WTC11 (cell line): ENCODE measurements around the gene KLHL8. TPM values are rescaled to one million over a fixed set of nuclear protein-coding genes. Genes with fewer than 3 reads are reported as not detected.
A peak's percentile ranks its signal among the peaks of the same experiment; 100 is the strongest.

Experiments used
- ATAC-seq: fragments of 200-7000 bp; cut with Tn5 transposase; 2 replicates; pipeline ENCODE4 v1.10.0; 2021; ENCODE audit warnings: mild to moderate bottlenecking, moderate library complexity
- CTCF ChIA-PET: fragments of 300-600 bp; sonication (Branson Sonifier 250); formaldehyde crosslinking; loops from one replicate; lab custom pipeline; 2021; ENCODE audit warnings: antibody characterized with exemption; lab: Charles Lee
- POLR2A ChIA-PET: fragments of 350-600 bp; sonication (Branson Sonifier 250); formaldehyde crosslinking; loops from one replicate; lab custom pipeline; 2021; ENCODE audit warnings: antibody characterized with exemption; lab: Charles Lee
- DNase-seq: peaks from one replicate; pipeline ENCODE4 v3.0.0; 2021; ENCODE audit warnings: low spot score
- H3K27ac Mint-ChIP-seq: 2 replicates; pipeline ENCODE4 v1.8.0; 2021; ENCODE audit warnings: mixed read lengths
- H3K27me3 Mint-ChIP-seq: 2 replicates; pipeline ENCODE4 v1.8.0; 2021; ENCODE audit warnings: low read depth, mild to moderate bottlenecking, moderate library complexity, mixed read lengths
- H3K36me3 Mint-ChIP-seq: 2 replicates; pipeline ENCODE4 v1.8.0; 2021; ENCODE audit warnings: mixed read lengths
- H3K4me1 Mint-ChIP-seq: 2 replicates; pipeline ENCODE4 v1.8.0; 2022; ENCODE audit warnings: mixed read lengths
- H3K4me3 Mint-ChIP-seq: 2 replicates; pipeline ENCODE4 v1.8.0; 2021; ENCODE audit warnings: mild to moderate bottlenecking, moderate library complexity, mixed read lengths
- H3K9me3 Mint-ChIP-seq: 2 replicates; pipeline ENCODE4 v1.8.0; 2021; ENCODE audit warnings: mixed read lengths
- CREM ChIP-seq: sonication (generic); formaldehyde crosslinking; IDR thresholded peaks from 2 replicates; pipeline ENCODE4 v1.8.1; 2022; ENCODE audit warnings: mild to moderate bottlenecking, missing genetic modification reagents, moderate library complexity
- ELF4 ChIP-seq: sonication (generic); formaldehyde crosslinking; IDR thresholded peaks from 2 replicates; pipeline ENCODE4 v1.8.1; 2022; ENCODE audit warnings: low read depth, mild to moderate bottlenecking, moderate library complexity, missing genetic modification reagents
- FOXJ3 ChIP-seq: sonication (generic); formaldehyde crosslinking; IDR thresholded peaks from 2 replicates; pipeline ENCODE4 v1.9.0; 2021; ENCODE audit warnings: missing genetic modification reagents, mild to moderate bottlenecking, borderline replicate concordance
- JAZF1 ChIP-seq: fragments of 250-450 bp; sonication (Bioruptor Pico); IDR thresholded peaks from 2 replicates; pipeline ENCODE4 v1.9.0; 2021; ENCODE audit warnings: moderate library complexity, mild to moderate bottlenecking, inconsistent platforms
- KAT7 ChIP-seq: sonication (generic); formaldehyde crosslinking; IDR thresholded peaks from 2 replicates; pipeline ENCODE4 v1.8.1; 2023; ENCODE audit warnings: missing genetic modification reagents, mild to moderate bottlenecking, borderline replicate concordance
- MXD4 ChIP-seq: fragments of 250-450 bp; sonication (Bioruptor Pico); IDR thresholded peaks from 2 replicates; pipeline ENCODE4 v1.8.0; 2021; ENCODE audit warnings: mild to moderate bottlenecking, moderate library complexity, borderline replicate concordance
- MYBL2 ChIP-seq: sonication (generic); formaldehyde crosslinking; IDR thresholded peaks from 2 replicates; pipeline ENCODE4 v1.8.1; 2023; ENCODE audit warnings: mild to moderate bottlenecking, moderate library complexity, missing genetic modification reagents
- NFATC4 ChIP-seq: fragments of 250-450 bp; sonication (Bioruptor Pico); IDR thresholded peaks from 2 replicates; pipeline ENCODE4 v1.9.0; 2021; ENCODE audit warnings: mild to moderate bottlenecking
- RELA ChIP-seq: sonication (generic); formaldehyde crosslinking; IDR thresholded peaks from 2 replicates; pipeline ENCODE4 v1.8.1; 2022; ENCODE audit warnings: missing genetic modification reagents, mild to moderate bottlenecking, borderline replicate concordance
- TCF7 ChIP-seq: sonication (generic); formaldehyde crosslinking; IDR thresholded peaks from 2 replicates; pipeline ENCODE4 v1.8.0; 2022; ENCODE audit warnings: mild to moderate bottlenecking, low read depth, missing genetic modification reagents, moderate library complexity
- TEAD1 ChIP-seq: sonication (generic); formaldehyde crosslinking; IDR thresholded peaks from 2 replicates; pipeline ENCODE4 v1.8.0; 2022; ENCODE audit warnings: mild to moderate bottlenecking, missing genetic modification reagents
- ZNF121 ChIP-seq: sonication (generic); formaldehyde crosslinking; IDR thresholded peaks from 2 replicates; pipeline ENCODE4 v1.8.0; 2023; ENCODE audit warnings: missing genetic modification reagents
- ZNF138 ChIP-seq: sonication (generic); formaldehyde crosslinking; conservative IDR thresholded peaks from 2 replicates; pipeline ENCODE4 v1.8.1; 2022; ENCODE audit warnings: mild to moderate bottlenecking, moderate library complexity, missing genetic modification reagents
- ZNF396 ChIP-seq: fragments of 250-450 bp; sonication (Bioruptor Pico); IDR thresholded peaks from 2 replicates; pipeline ENCODE4 v1.8.0; 2021; ENCODE audit warnings: mild to moderate bottlenecking, moderate library complexity, borderline replicate concordance
- total RNA-seq: library from RNA; stranded (reverse); gene quantifications from 3 replicates; pipeline ENCODE4 v1.2.3, GENCODE V29; 2021
- TF ChIP-seq, protein P1 (sequence below): fragments of 250-450 bp; sonication (Bioruptor Pico); IDR thresholded peaks from 2 replicates; pipeline ENCODE4 v1.9.0; 2021; ENCODE audit warnings: mild to moderate bottlenecking
- TF ChIP-seq, protein P2 (sequence below): fragments of 250-450 bp; sonication (Bioruptor Pico); IDR thresholded peaks from 2 replicates; pipeline ENCODE4 v1.9.0; 2021; ENCODE audit warnings: mild to moderate bottlenecking, borderline replicate concordance
- TF ChIP-seq, protein P3 (sequence below): sonication (generic); formaldehyde crosslinking; conservative IDR thresholded peaks from 2 replicates; pipeline ENCODE4 v1.8.1; 2023; ENCODE audit warnings: mild to moderate bottlenecking, low read depth, missing genetic modification reagents, moderate library complexity
- TF ChIP-seq, protein P4 (sequence below): sonication (generic); formaldehyde crosslinking; IDR thresholded peaks from 2 replicates; pipeline ENCODE4 v1.8.1; 2022; ENCODE audit warnings: mild to moderate bottlenecking, missing genetic modification reagents, moderate library complexity, borderline replicate concordance
- TF ChIP-seq, protein P5 (sequence below): fragments of 250-450 bp; sonication (Bioruptor Pico); IDR thresholded peaks from 2 replicates; pipeline ENCODE4 v1.9.0; 2021; ENCODE audit warnings: moderate library complexity, mild to moderate bottlenecking, inconsistent platforms, borderline replicate concordance
- TF ChIP-seq, protein P6 (sequence below): fragments of 200-600 bp; IDR thresholded peaks from 2 replicates; pipeline ENCODE4 v1.8.0; 2022; ENCODE audit warnings: antibody characterized with exemption

KLHL8 gene
- total RNA-seq, 1 experiment from 2014 or later: 7.3 TPM

DNA sequence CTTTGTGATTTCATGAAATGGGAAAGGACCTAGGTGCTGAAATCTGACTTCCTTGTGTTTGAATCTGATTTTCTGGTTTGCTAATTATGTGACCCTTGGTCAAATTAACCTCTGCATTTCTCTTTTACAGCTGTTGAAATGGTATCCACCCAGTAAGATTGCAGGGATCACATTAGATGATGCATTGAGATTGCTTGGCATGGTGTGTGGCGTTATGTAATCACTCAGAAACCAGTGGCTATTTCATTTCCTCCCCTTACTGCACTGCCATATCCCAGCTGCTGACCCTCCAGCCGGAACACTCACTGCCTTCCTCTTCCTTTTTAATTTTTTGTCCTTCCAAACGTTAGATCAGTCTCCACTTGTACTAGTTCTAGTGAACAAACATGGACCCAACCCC is 79.0 kb downstream of the KLHL8 start:
- Mint-ChIP-seq H3K4me3 (no peak overlapping the region), H3K27ac (peak overlapping the region; percentile 5; the same call in 1 of the 2 replicates), H3K27me3 (no peaks in the 10 kb centered on the region), H3K36me3 (peaks cover 45% of the 10 kb centered on the region), H3K9me3 (no peaks in the 10 kb centered on the region), H3K4me1 (peaks cover 2% of the 10 kb centered on the region)
- ATAC-seq: no peak
- ChIA-PET POLR2A (no interaction called here), CTCF (no interaction called here)
- TF ChIP-seq ZNF396 (no peak), RELA (no peak), TCF7 (no peak), KAT7 (CRISPR knock-in tag) (no peak), JAZF1 (no peak)
- DNase-seq: no peak

DNA sequence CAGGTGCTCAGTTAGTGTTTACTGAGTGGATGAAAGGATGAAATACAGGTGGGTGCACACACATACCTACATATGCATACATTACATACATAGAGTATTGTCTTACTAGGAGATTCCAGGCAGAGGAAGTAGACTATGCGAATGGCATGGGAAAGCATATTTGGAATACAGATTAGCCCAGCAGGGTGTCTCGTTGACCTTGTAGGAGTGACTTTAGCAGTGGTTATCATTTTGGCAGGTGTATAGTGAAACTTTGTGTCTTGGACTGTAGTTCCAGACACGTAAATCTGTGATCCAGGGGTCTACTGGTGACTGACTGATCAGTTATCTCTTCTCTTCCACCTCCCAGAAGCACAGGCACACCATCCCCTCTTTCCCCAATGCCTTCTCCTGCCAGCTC is 86.3 kb downstream of the KLHL8 start:
- CTCF ChIA-PET: interaction anchor here (1.5 kb wide), 1 partner anchor 212 kb away, joined by 5 read pairs; no protein-coding TSS in a partner anchor
- H3K4me1 Mint-ChIP-seq: no peaks in the 10 kb centered on the region
- TF ChIP-seq CREM: no peak
- no peak for TF ChIP-seq MXD4
- no peak for TF ChIP-seq ZNF138
- TF ChIP-seq FOXJ3: no peak
- TF ChIP-seq, protein P1, sequence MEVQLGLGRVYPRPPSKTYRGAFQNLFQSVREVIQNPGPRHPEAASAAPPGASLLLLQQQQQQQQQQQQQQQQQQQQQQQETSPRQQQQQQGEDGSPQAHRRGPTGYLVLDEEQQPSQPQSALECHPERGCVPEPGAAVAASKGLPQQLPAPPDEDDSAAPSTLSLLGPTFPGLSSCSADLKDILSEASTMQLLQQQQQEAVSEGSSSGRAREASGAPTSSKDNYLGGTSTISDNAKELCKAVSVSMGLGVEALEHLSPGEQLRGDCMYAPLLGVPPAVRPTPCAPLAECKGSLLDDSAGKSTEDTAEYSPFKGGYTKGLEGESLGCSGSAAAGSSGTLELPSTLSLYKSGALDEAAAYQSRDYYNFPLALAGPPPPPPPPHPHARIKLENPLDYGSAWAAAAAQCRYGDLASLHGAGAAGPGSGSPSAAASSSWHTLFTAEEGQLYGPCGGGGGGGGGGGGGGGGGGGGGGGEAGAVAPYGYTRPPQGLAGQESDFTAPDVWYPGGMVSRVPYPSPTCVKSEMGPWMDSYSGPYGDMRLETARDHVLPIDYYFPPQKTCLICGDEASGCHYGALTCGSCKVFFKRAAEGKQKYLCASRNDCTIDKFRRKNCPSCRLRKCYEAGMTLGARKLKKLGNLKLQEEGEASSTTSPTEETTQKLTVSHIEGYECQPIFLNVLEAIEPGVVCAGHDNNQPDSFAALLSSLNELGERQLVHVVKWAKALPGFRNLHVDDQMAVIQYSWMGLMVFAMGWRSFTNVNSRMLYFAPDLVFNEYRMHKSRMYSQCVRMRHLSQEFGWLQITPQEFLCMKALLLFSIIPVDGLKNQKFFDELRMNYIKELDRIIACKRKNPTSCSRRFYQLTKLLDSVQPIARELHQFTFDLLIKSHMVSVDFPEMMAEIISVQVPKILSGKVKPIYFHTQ (CRISPR knock-in tag): no peak
- TF ChIP-seq, protein P2, sequence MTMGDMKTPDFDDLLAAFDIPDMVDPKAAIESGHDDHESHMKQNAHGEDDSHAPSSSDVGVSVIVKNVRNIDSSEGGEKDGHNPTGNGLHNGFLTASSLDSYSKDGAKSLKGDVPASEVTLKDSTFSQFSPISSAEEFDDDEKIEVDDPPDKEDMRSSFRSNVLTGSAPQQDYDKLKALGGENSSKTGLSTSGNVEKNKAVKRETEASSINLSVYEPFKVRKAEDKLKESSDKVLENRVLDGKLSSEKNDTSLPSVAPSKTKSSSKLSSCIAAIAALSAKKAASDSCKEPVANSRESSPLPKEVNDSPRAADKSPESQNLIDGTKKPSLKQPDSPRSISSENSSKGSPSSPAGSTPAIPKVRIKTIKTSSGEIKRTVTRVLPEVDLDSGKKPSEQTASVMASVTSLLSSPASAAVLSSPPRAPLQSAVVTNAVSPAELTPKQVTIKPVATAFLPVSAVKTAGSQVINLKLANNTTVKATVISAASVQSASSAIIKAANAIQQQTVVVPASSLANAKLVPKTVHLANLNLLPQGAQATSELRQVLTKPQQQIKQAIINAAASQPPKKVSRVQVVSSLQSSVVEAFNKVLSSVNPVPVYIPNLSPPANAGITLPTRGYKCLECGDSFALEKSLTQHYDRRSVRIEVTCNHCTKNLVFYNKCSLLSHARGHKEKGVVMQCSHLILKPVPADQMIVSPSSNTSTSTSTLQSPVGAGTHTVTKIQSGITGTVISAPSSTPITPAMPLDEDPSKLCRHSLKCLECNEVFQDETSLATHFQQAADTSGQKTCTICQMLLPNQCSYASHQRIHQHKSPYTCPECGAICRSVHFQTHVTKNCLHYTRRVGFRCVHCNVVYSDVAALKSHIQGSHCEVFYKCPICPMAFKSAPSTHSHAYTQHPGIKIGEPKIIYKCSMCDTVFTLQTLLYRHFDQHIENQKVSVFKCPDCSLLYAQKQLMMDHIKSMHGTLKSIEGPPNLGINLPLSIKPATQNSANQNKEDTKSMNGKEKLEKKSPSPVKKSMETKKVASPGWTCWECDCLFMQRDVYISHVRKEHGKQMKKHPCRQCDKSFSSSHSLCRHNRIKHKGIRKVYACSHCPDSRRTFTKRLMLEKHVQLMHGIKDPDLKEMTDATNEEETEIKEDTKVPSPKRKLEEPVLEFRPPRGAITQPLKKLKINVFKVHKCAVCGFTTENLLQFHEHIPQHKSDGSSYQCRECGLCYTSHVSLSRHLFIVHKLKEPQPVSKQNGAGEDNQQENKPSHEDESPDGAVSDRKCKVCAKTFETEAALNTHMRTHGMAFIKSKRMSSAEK (CRISPR knock-in tag): no peak
- no peak for TF ChIP-seq TEAD1
- TF ChIP-seq TCF7: no peak
- TF ChIP-seq, protein P3, sequence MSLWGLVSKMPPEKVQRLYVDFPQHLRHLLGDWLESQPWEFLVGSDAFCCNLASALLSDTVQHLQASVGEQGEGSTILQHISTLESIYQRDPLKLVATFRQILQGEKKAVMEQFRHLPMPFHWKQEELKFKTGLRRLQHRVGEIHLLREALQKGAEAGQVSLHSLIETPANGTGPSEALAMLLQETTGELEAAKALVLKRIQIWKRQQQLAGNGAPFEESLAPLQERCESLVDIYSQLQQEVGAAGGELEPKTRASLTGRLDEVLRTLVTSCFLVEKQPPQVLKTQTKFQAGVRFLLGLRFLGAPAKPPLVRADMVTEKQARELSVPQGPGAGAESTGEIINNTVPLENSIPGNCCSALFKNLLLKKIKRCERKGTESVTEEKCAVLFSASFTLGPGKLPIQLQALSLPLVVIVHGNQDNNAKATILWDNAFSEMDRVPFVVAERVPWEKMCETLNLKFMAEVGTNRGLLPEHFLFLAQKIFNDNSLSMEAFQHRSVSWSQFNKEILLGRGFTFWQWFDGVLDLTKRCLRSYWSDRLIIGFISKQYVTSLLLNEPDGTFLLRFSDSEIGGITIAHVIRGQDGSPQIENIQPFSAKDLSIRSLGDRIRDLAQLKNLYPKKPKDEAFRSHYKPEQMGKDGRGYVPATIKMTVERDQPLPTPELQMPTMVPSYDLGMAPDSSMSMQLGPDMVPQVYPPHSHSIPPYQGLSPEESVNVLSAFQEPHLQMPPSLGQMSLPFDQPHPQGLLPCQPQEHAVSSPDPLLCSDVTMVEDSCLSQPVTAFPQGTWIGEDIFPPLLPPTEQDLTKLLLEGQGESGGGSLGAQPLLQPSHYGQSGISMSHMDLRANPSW: no peak
- peak overlapping the region; percentile 55 for H3K27ac Mint-ChIP-seq
- H3K27me3 Mint-ChIP-seq: no peaks in the 10 kb centered on the region; the same call in 1 of the 2 replicates
- ATAC-seq: no peak
- H3K9me3 Mint-ChIP-seq: no peaks in the 10 kb centered on the region
- POLR2A ChIA-PET: no interaction called here
- H3K4me3 Mint-ChIP-seq: no peak overlapping the region
- no peak for DNase-seq
- H3K36me3 Mint-ChIP-seq: peaks cover 71% of the 10 kb centered on the region

DNA sequence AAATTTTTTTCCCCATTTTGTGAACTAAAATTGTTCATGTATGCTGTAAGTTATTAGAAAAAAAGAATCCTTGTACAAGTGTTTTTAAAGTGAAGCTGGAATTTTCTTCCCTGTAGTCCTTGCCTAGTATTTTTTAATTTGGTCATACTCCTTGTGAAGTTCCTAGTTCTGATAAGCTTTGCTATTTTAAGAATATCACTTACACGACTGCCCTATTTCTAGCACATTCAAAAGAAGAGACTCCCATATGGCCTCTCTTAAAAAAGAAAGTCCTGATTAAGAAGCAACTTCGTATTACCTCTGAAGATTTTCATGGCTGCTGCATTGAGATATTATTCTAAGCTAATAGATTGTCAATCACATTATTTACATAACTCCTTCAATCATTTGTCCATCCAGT is 87.2 kb downstream of the KLHL8 start:
- Mint-ChIP-seq H3K27ac (no peak overlapping the region), H3K9me3 (no peaks in the 10 kb centered on the region), H3K27me3 (no peaks in the 10 kb centered on the region; the same call in 1 of the 2 replicates), H3K36me3 (peaks cover 81% of the 10 kb centered on the region), H3K4me1 (no peaks in the 10 kb centered on the region), H3K4me3 (no peak overlapping the region)
- CTCF ChIA-PET: interaction anchor here (0.6 kb wide), 1 partner anchor 32 kb away, joined by 3 read pairs; no protein-coding TSS in a partner anchor
- DNase-seq (no peak), ATAC-seq (no peak)
- TF ChIP-seq ZNF121 (CRISPR knock-in tag) (no peak), MYBL2 (CRISPR knock-in tag) (no peak), ELF4 (CRISPR knock-in tag) (no peak), JAZF1 (no peak), NFATC4 (CRISPR knock-in tag) (no peak)
- TF ChIP-seq, protein P4, sequence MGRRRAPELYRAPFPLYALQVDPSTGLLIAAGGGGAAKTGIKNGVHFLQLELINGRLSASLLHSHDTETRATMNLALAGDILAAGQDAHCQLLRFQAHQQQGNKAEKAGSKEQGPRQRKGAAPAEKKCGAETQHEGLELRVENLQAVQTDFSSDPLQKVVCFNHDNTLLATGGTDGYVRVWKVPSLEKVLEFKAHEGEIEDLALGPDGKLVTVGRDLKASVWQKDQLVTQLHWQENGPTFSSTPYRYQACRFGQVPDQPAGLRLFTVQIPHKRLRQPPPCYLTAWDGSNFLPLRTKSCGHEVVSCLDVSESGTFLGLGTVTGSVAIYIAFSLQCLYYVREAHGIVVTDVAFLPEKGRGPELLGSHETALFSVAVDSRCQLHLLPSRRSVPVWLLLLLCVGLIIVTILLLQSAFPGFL (CRISPR knock-in tag): no peak
- TF ChIP-seq, protein P5, sequence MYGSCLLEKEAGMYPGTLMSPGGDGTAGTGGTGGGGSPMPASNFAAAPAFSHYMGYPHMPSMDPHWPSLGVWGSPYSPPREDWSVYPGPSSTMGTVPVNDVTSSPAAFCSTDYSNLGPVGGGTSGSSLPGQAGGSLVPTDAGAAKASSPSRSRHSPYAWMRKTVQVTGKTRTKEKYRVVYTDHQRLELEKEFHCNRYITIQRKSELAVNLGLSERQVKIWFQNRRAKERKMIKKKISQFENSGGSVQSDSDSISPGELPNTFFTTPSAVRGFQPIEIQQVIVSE (CRISPR knock-in tag): no peak
- TF ChIP-seq, protein P6, sequence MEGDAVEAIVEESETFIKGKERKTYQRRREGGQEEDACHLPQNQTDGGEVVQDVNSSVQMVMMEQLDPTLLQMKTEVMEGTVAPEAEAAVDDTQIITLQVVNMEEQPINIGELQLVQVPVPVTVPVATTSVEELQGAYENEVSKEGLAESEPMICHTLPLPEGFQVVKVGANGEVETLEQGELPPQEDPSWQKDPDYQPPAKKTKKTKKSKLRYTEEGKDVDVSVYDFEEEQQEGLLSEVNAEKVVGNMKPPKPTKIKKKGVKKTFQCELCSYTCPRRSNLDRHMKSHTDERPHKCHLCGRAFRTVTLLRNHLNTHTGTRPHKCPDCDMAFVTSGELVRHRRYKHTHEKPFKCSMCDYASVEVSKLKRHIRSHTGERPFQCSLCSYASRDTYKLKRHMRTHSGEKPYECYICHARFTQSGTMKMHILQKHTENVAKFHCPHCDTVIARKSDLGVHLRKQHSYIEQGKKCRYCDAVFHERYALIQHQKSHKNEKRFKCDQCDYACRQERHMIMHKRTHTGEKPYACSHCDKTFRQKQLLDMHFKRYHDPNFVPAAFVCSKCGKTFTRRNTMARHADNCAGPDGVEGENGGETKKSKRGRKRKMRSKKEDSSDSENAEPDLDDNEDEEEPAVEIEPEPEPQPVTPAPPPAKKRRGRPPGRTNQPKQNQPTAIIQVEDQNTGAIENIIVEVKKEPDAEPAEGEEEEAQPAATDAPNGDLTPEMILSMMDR: no peak
- POLR2A ChIA-PET: no interaction called here
